H9 (cell line): ENCODE results near the gene NR2F1-AS1. TPM values are rescaled to one million over a fixed set of nuclear protein-coding genes. Genes with fewer than 3 reads are reported as not detected.

Source experiments
- DNase-seq: peaks from one replicate; pipeline ENCODE4 v3.0.0-alpha.2; 2017
- H2AFZ ChIP-seq: one replicate; pipeline ENCODE4 v1.6.1; 2013; ENCODE audit warnings: mild to moderate bottlenecking, low read length, control low read depth, moderate library complexity
- H2AK5ac ChIP-seq: 2 replicates; pipeline ENCODE4 v1.6.1; 2013; ENCODE audit warnings: low read length, control low read depth, mixed read lengths; ENCODE audit not compliant: insufficient read length
- H2BK120ac ChIP-seq: one replicate; pipeline ENCODE4 v1.6.1; 2013; ENCODE audit warnings: low read depth, mild to moderate bottlenecking, low read length, control low read depth, inconsistent platforms; ENCODE audit not compliant: poor library complexity, severe bottlenecking
- H2BK12ac ChIP-seq: 2 replicates; pipeline ENCODE4 v1.6.1; 2013; ENCODE audit warnings: low read length, control low read depth, mixed read lengths, low read depth; ENCODE audit not compliant: insufficient read length
- H2BK15ac ChIP-seq: 2 replicates; pipeline ENCODE4 v1.6.1; 2013; ENCODE audit warnings: low read depth, low read length, control low read depth
- H2BK20ac ChIP-seq: one replicate; pipeline ENCODE4 v1.6.1; 2013; ENCODE audit warnings: low read depth, mild to moderate bottlenecking, low read length, control low read depth, inconsistent platforms; ENCODE audit not compliant: poor library complexity, severe bottlenecking
- H2BK5ac ChIP-seq: 2 replicates; pipeline ENCODE4 v1.6.1; 2013; ENCODE audit warnings: low read length, control low read depth, mixed read lengths; ENCODE audit not compliant: insufficient read length
- H3K14ac ChIP-seq: 2 replicates; pipeline ENCODE4 v1.6.1; 2013; ENCODE audit warnings: low read length, control low read depth; ENCODE audit not compliant: insufficient read depth
- H3K18ac ChIP-seq: 2 replicates; pipeline ENCODE4 v1.6.1; 2013; ENCODE audit warnings: low read depth, mild to moderate bottlenecking, mixed read lengths, low read length, control low read depth; ENCODE audit not compliant: insufficient read length
- H3K23ac ChIP-seq: 2 replicates; pipeline ENCODE4 v1.6.1; 2013; ENCODE audit warnings: low read length, control low read depth, mixed read lengths, low read depth; ENCODE audit not compliant: insufficient read length
- H3K23me2 ChIP-seq: 2 replicates; pipeline ENCODE4 v1.6.1; 2013; ENCODE audit warnings: low read depth, mild to moderate bottlenecking, mixed read lengths, low read length, control low read depth; ENCODE audit not compliant: insufficient read length, poor library complexity, severe bottlenecking
- H3K27ac ChIP-seq: 2 replicates; pipeline ENCODE4 v1.5.1; 2013; ENCODE audit warnings: low read length, control low read depth, mixed read lengths, low read depth; ENCODE audit not compliant: insufficient read length
- H3K27me3 ChIP-seq: 2 replicates; pipeline ENCODE4 v1.6.1; 2013; ENCODE audit warnings: low read length, control low read depth, inconsistent platforms; ENCODE audit not compliant: insufficient read depth
- H3K4ac ChIP-seq: 2 replicates; pipeline ENCODE4 v1.6.1; 2013; ENCODE audit warnings: low read depth, mild to moderate bottlenecking, control low read depth, inconsistent platforms, low read length, moderate library complexity
- H3K4me1 ChIP-seq: 2 replicates; pipeline ENCODE4 v1.6.1; 2013; ENCODE audit warnings: low read length, control low read depth, inconsistent platforms; ENCODE audit not compliant: insufficient read depth
- H3K4me2 ChIP-seq: 2 replicates; pipeline ENCODE4 v1.6.1; 2013; ENCODE audit warnings: low read length, control low read depth, mixed read lengths; ENCODE audit not compliant: insufficient read length, insufficient read depth
- H3K56ac ChIP-seq: 2 replicates; pipeline ENCODE4 v1.6.1; 2013; ENCODE audit warnings: low read depth, mild to moderate bottlenecking, mixed read lengths, low read length, control low read depth; ENCODE audit not compliant: insufficient read length
- H3K79me1 ChIP-seq: 2 replicates; pipeline ENCODE4 v1.6.1; 2013; ENCODE audit warnings: low read depth, mild to moderate bottlenecking, moderate library complexity, low read length, control low read depth, inconsistent platforms; ENCODE audit not compliant: insufficient read depth, poor library complexity, severe bottlenecking
- H3K79me2 ChIP-seq: 2 replicates; pipeline ENCODE4 v1.6.1; 2013; ENCODE audit warnings: low read length, control low read depth, inconsistent platforms; ENCODE audit not compliant: insufficient read depth
- H3K9ac ChIP-seq: 2 replicates; pipeline ENCODE4 v1.6.1; 2013; ENCODE audit warnings: low read length, control low read depth, mixed read lengths; ENCODE audit not compliant: insufficient read length; ENCODE audit errors: extremely low read depth
- H3K9me3 ChIP-seq: one replicate; pipeline ENCODE4 v1.6.1; 2013; ENCODE audit warnings: low read depth, low read length, inconsistent platforms; ENCODE audit not compliant: control insufficient read depth
- H3T11ph ChIP-seq: one replicate; pipeline ENCODE4 v1.6.1; 2013; ENCODE audit warnings: mild to moderate bottlenecking, low read length, control low read depth, inconsistent platforms
- H4K20me1 ChIP-seq: one replicate; pipeline ENCODE4 v1.6.1; 2013; ENCODE audit not compliant: control insufficient read depth, insufficient read length, insufficient read depth
- H4K5ac ChIP-seq: 2 replicates; pipeline ENCODE4 v1.6.1; 2013; ENCODE audit warnings: low read depth, mild to moderate bottlenecking, mixed read lengths, low read length, control low read depth; ENCODE audit not compliant: insufficient read length
- H4K8ac ChIP-seq: replicated peaks from 2 replicates; pipeline ENCODE4 v1.6.1; 2013; ENCODE audit warnings: low read length, control low read depth, mixed read lengths, low read depth; ENCODE audit not compliant: insufficient read length
- H4K91ac ChIP-seq: 2 replicates; pipeline ENCODE4 v1.6.1; 2013; ENCODE audit warnings: low read depth, mild to moderate bottlenecking, moderate library complexity, mixed read lengths, low read length, control low read depth; ENCODE audit not compliant: insufficient read length
- H3K27ac Mint-ChIP-seq, 3 experiments: 2 replicates in 2 of 3; 3 replicates in 1 of 3; pipeline ENCODE4 v1.8.0; 2020 to 2021; ENCODE audit warnings: mixed read lengths in 3 of 3, mild to moderate bottlenecking in 1 of 3, moderate library complexity in 1 of 3
- H3K27me3 Mint-ChIP-seq: 2 replicates; pipeline ENCODE4 v1.8.0; 2021; ENCODE audit warnings: low read depth, mild to moderate bottlenecking, moderate library complexity, mixed read lengths
- H3K36me3 Mint-ChIP-seq, 3 experiments: 2 replicates in 2 of 3; 3 replicates in 1 of 3; pipeline ENCODE4 v1.8.0; 2020 to 2021; ENCODE audit warnings: low read depth in 3 of 3, mixed read lengths in 3 of 3; ENCODE audit not compliant: insufficient read depth in 1 of 3
- H3K4me1 Mint-ChIP-seq, 2 experiments: 2 replicates each; pipeline ENCODE4 v1.8.0; 2020; ENCODE audit warnings: mixed read lengths in 2 of 2
- H3K4me3 Mint-ChIP-seq, 2 experiments: 2 replicates in 1 of 2; 3 replicates in 1 of 2; pipeline ENCODE4 v1.8.0; 2020 to 2021; ENCODE audit warnings: mild to moderate bottlenecking in 2 of 2, mixed read lengths in 2 of 2, moderate library complexity in 1 of 2
- H3K9me3 Mint-ChIP-seq, 2 experiments: 2 replicates in 1 of 2; 3 replicates in 1 of 2; pipeline ENCODE4 v1.8.0; 2020; ENCODE audit warnings: mild to moderate bottlenecking in 2 of 2, mixed read lengths in 2 of 2, moderate library complexity in 1 of 2
- CTCF ChIP-seq: fragments of 200-600 bp; sonication (generic); conservative IDR thresholded peaks from 3 replicates; pipeline ENCODE4 v1.8.0; 2021; ENCODE audit warnings: antibody characterized with exemption, mild to moderate bottlenecking
- WGBS: extraction: QIAGEN DNeasy Blood & Tissue Kit; methylation state at CpG from one replicate; pipeline ENCODE4 v1.1.7; 2013; ENCODE audit warnings: missing lambda C conversion rate, low lambda C conversion rate, mixed read lengths; ENCODE audit not compliant: insufficient read length; ENCODE audit errors: extremely low coverage; 5-methylcytosine and 5-hydroxymethylcytosine counted together
- total RNA-seq: library from RNA; stranded (reverse); gene quantifications from 2 replicates; pipeline ENCODE4 v1.2.1, GENCODE V29; 2021

NR2F1-AS1 gene
- total RNA-seq, 1 experiment from 2014 or later = 1.9 TPM

- Histone ChIP-seq H3K23me2 (peaks cover 11% of the 10 kb centered on the region), H3K56ac (no peak overlapping the region), H2AFZ (no peak overlapping the region), H3K9me3 (no peaks in the 10 kb centered on the region), H4K20me1 (no peaks in the 10 kb centered on the region), H3K23ac (no peak overlapping the region), H3K79me2 (no peaks in the 10 kb centered on the region), H2BK120ac (no peak overlapping the region), H3T11ph (no peak overlapping the region), H4K8ac (no peak overlapping the region), H2AK5ac (no peak overlapping the region), H2BK5ac (no peak overlapping the region), H4K5ac (no peak overlapping the region), H2BK12ac (no peak overlapping the region), H2BK15ac (no peak overlapping the region), H3K27ac (no peak overlapping the region), H3K27me3 (peaks cover 94% of the 10 kb centered on the region), H3K4me2 (no peak overlapping the region), H3K14ac (no peak overlapping the region), H3K79me1 (no peaks in the 10 kb centered on the region), H2BK20ac (no peak overlapping the region), H3K9ac (no peak overlapping the region), H3K18ac (no peak overlapping the region), H3K4ac (no peak overlapping the region), H3K4me1 (peaks cover 3% of the 10 kb centered on the region; the same call in 1 of the 2 replicates), H4K91ac (no peak overlapping the region)
- no peaks in the 10 kb centered on the region; the same call in 1 of the 2 replicates for H3K27me3 Mint-ChIP-seq
- H3K27ac Mint-ChIP-seq = no peak overlapping the region
- peaks cover 30 to 48% of the 10 kb centered on the region in 2 experiments for H3K4me1 Mint-ChIP-seq
- H3K36me3 Mint-ChIP-seq = no peaks in the 10 kb centered on the region
- TF ChIP-seq CTCF = no peak
- peaks cover 0 to 3% of the 10 kb centered on the region in 2 experiments; a peak in 3 of 5 replicates for H3K9me3 Mint-ChIP-seq
- no CpG with 5 or more reads among the region's 6 CpGs for WGBS
- DNase-seq = no peak
- H3K4me3 Mint-ChIP-seq = no peak overlapping the region
These were observed 5.3 kb downstream of the NR2F1-AS1 start for GRCh38 chr5:93575461-93576414.
